Left ventricle myocardium inferior (tissue), 1 donor: ENCODE measurements around the gene PLXNB2. TPM values are rescaled to one million over a fixed set of nuclear protein-coding genes. Genes with fewer than 3 reads are reported as not detected.

Source experiments
- DNase-seq: peaks from one replicate; pipeline ENCODE4 v3.0.0-alpha.2; 2020
- H3K27ac ChIP-seq: fragments of 200-600 bp; replicated peaks from 2 replicates; pipeline ENCODE4 v1.8.0; 2021
- H3K27me3 ChIP-seq: fragments of 200-600 bp; 2 replicates; pipeline ENCODE4 v1.8.0; 2021; ENCODE audit warnings: low read depth
- H3K36me3 ChIP-seq: fragments of 200-600 bp; 2 replicates; pipeline ENCODE4 v1.8.0; 2021
- H3K4me1 ChIP-seq: fragments of 200-600 bp; 2 replicates; pipeline ENCODE4 v1.8.0; 2021
- H3K4me3 ChIP-seq: fragments of 200-600 bp; 2 replicates; pipeline ENCODE4 v1.8.0; 2021; ENCODE audit warnings: mild to moderate bottlenecking, moderate library complexity
- H3K9me3 ChIP-seq: fragments of 200-600 bp; replicated peaks from 2 replicates; pipeline ENCODE4 v1.8.0; 2021
- intact Hi-C: fragments of 100-400 bp; cut with micrococcal nuclease; formaldehyde crosslinking; loops from one replicate; pipeline ENCODE4 v1.11.0; 2022
- total RNA-seq: library from RNA; stranded (reverse); fragmentation: NEBNext Ultra II Directional; extraction: Animal tissue kit (Norgen Biotek cat#: 25700); gene quantifications from one replicate; pipeline ENCODE4 v1.2.1, GENCODE V29; 2021
- TF ChIP-seq, protein P1 (sequence below): fragments of 200-600 bp; IDR thresholded peaks from 2 replicates; pipeline ENCODE4 v1.8.0; 2021; ENCODE audit warnings: antibody characterized with exemption, mild to moderate bottlenecking, borderline replicate concordance
- donor health status: DM: no; HTN: yes; CAD: no; lungs with severe emphysema.

The PLXNB2 gene
- total RNA-seq, 1 donor from 2014 or later, result 50.2 TPM

- no peaks in the 10 kb centered on the region for H3K9me3 ChIP-seq
- no peak for DNase-seq
- TF ChIP-seq, protein P1, sequence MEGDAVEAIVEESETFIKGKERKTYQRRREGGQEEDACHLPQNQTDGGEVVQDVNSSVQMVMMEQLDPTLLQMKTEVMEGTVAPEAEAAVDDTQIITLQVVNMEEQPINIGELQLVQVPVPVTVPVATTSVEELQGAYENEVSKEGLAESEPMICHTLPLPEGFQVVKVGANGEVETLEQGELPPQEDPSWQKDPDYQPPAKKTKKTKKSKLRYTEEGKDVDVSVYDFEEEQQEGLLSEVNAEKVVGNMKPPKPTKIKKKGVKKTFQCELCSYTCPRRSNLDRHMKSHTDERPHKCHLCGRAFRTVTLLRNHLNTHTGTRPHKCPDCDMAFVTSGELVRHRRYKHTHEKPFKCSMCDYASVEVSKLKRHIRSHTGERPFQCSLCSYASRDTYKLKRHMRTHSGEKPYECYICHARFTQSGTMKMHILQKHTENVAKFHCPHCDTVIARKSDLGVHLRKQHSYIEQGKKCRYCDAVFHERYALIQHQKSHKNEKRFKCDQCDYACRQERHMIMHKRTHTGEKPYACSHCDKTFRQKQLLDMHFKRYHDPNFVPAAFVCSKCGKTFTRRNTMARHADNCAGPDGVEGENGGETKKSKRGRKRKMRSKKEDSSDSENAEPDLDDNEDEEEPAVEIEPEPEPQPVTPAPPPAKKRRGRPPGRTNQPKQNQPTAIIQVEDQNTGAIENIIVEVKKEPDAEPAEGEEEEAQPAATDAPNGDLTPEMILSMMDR, result no peak
- H3K36me3 ChIP-seq, result peaks cover 23% of the 10 kb centered on the region
- H3K4me3 ChIP-seq, result peak overlapping the region; percentile 67
- peaks cover 11% of the 10 kb centered on the region for H3K27me3 ChIP-seq
- H3K27ac ChIP-seq, result peak overlapping the region; percentile 87
- peaks cover 62% of the 10 kb centered on the region for H3K4me1 ChIP-seq
- intact Hi-C loops, result loop anchor here (5.0 kb wide), 1 partner anchor 55 kb away; the partner anchor contains the start of gene DENND6B
Observed at GRCh38 chr22:50272044-50272802, 35.2 kb downstream of the PLXNB2 start.

DNA sequence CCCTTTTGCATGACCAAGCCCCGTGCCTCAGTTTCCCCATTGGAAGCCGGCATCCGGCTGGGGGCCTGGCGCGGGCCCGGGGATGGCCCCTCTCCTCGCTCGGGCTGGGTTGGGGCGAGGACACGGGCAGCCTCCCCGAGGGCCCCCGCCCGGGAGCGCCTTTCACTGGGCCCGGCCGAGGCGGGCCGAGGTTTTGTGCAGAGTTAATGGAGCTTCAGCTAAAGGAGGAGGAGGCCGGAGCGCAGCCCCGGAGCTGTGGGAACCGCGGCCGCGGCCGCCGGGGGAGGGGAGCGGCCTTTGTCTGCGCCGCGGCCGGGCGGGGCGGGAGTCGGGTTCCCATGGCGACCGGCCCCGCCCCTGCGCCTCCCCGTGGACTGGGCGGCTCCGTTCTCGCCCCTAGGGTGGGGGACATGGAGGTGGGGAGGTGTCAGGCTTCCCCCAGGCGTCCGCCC, 35.9 kb downstream of the PLXNB2 start:
- Histone ChIP-seq H3K9me3 (no peaks in the 10 kb centered on the region), H3K36me3 (peaks cover 16% of the 10 kb centered on the region), H3K4me3 (peak overlapping the region; percentile 67), H3K27me3 (peaks cover 11% of the 10 kb centered on the region), H3K27ac (peak overlapping the region; percentile 87), H3K4me1 (peaks cover 69% of the 10 kb centered on the region)
- DNase-seq, result peak; percentile 71
- TF ChIP-seq, protein P1, result peak; percentile 22
- intact Hi-C loops, result loop anchor here (5.0 kb wide), 1 partner anchor 56 kb away; the partner anchor contains the start of gene DENND6B

DNA sequence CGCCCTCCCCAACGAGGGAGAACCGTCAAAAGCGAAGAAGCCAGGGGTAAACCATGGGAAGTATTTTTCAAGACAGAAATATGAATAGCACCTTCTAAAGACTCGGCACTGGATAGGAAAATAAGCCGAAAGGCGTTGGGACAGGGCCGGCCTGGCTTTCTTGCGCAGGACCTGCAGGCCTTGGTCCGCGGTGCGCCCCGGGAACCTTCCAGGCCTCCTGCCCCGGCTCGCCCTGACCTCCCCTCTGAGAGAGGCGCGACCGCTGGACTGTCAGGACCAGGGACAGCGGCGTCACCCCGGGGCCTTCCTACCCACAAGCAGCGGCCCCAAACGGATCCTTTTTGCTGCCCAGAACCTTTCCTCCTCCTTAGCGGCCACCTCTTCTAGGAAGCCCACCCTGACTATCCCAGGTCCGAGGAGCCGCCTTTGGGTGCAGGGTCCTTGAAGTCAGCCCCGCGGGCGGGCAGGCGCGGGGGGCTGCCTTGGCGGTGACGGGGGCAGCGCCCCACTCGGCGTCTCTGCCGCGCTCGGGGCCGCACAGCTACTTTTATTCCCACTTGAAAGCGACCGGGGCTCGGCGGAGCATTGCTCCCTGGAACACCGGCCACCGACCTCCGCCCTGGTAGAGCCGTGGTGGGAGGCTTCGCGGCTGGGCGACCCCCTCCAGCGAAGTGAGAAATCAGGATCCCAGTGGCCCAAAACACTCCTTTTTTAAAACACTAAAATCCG, 36.6 kb downstream of the PLXNB2 start:
- TF ChIP-seq, protein P1, result no peak
- intact Hi-C loops, result loop anchor here (5.0 kb wide), 1 partner anchor 56 kb away; the partner anchor contains the start of gene DENND6B
- peak; percentile 73 for DNase-seq

DNA sequence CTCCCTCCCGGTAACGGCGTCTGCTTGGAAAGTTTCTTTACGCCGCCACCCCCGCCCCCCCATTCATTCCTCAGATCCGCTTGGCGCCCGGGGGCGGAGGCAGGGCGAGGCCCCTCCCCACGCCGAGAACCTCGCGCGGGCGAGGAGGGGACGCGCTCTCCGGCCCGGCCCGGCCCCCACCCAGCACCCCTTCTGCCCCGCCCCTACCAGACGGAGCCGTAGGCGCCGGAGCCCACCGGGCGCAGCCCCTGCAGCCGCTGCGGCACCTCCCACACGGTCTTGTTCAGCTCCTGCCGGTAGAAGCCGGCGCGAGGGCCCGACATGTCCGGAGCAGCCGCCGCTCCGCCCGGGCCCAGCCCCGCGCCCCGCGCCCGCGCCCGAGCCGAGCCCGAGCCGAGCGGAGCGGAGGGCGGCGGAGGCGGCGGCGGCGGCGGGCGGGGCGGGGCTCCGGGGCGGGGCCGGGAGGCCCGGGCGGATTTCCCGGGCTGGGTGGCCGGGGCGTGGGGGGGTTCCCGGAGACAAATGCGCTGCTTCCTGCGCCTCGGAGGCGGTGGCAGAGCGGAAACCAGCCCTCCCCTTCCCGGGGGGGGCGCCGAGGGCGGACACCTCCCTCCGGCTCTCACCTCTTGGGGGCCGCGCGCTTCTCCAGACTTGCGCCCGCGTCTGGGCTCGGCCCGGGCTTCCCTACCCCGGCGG, 37.3 kb downstream of the PLXNB2 start, which contains the start of gene MAPK11:
TSS of gene MAPK11 (minus strand) at position 411 of the 696 bp plus-strand sequence. CDS start at position 323, 88 bp downstream.
- H3K27me3 ChIP-seq, result peaks cover 11% of the 10 kb centered on the region
- H3K4me1 ChIP-seq, result peaks cover 69% of the 10 kb centered on the region
- peaks cover 3% of the 10 kb centered on the region for H3K36me3 ChIP-seq
- H3K4me3 ChIP-seq, result peak within 1 kb of the TSS; percentile 67
- TF ChIP-seq, protein P1, result no peak
- H3K9me3 ChIP-seq, result no peaks in the 10 kb centered on the region
- intact Hi-C loops, result loop anchor here (5.0 kb wide), 1 partner anchor 57 kb away; the partner anchor contains the start of gene DENND6B
- DNase-seq, result peak; percentile 70
- peak within 1 kb of the TSS; percentile 87 for H3K27ac ChIP-seq

More for the DNA sequence above, 36.6 kb downstream of the PLXNB2 start:
- Histone ChIP-seq H3K4me3 (peak overlapping the region; percentile 67), H3K36me3 (peaks cover 10% of the 10 kb centered on the region), H3K27me3 (peaks cover 11% of the 10 kb centered on the region), H3K27ac (peak overlapping the region; percentile 87), H3K9me3 (no peaks in the 10 kb centered on the region), H3K4me1 (peaks cover 71% of the 10 kb centered on the region)

DNA sequence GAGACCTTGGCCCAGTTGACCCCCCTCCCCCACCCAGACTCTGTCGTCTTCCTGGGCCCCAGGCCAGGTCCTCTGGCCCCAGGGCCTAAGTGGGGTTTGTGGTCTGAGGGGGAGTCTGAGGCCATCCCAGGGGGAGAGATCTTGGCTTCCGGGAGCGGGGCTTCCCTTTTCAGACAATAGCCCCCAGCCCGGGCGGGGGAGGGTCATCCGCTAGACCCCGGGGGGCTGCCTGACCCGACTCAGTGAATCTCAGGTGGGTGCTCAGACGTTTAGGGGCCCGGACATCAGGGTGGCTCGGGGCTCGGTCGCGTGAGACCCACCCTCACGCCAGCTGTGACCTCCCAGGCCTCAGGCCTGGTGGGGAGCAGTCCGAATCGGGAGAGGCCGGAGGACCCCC, 37.9 kb downstream of the PLXNB2 start:
- peaks cover 65% of the 10 kb centered on the region for H3K4me1 ChIP-seq
- intact Hi-C loops, result no loop called here
- TF ChIP-seq, protein P1, result no peak
- H3K36me3 ChIP-seq, result no peaks in the 10 kb centered on the region
- peaks cover 11% of the 10 kb centered on the region for H3K27me3 ChIP-seq
- DNase-seq, result no peak
- peak overlapping the region; percentile 67 for H3K4me3 ChIP-seq
- H3K9me3 ChIP-seq, result no peaks in the 10 kb centered on the region
- peak overlapping the region; percentile 87 for H3K27ac ChIP-seq
